ENCODE results near the gene SOWAHC.

SOWAHC gene

GRCh38 chr2:109648041-109648527 lies 33.9 kb downstream of the SOWAHC start:
- no peak for DNase-seq

- no peak for DNase-seq
Measured at GRCh38 chr2:109649736-109650695, 35.9 kb downstream of the SOWAHC start.

DNA sequence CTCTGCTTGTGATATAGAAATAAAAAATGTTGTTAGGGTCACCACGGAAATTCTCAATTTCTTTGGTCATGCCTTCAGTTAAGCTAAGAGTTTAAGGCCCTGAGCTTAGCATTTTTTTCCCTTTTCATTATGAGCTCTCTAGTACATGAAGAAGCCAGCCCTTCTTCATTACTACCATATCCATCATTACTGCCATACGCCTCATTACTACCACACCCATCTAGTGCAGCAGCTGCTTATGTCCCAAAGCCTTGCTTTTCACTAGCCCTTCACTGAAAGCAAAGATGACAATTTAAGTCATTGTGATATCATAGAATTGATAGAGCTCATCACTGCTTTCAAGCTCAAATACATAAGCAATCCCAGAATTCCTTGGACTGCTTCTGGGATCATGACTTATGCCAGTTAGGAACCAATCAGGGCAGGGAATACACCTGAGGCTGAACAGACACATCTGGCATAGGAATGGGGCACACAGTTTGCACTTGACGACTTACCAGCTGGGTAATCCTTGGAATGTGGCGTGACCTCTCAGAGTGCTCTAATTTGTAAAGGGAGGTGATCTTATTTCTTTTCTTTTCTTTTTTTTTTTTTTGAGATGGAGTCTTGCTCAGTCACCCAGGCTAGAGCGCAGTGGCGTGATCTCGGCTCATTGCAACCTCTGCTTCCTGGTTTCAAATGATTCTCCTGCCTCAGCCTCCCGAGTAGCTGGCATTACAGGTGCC lies 40.3 kb downstream of the SOWAHC start:
- no peak for DNase-seq

- no peak for DNase-seq
Measured at GRCh38 chr2:109655287-109655686, 41.1 kb downstream of the SOWAHC start.

DNA sequence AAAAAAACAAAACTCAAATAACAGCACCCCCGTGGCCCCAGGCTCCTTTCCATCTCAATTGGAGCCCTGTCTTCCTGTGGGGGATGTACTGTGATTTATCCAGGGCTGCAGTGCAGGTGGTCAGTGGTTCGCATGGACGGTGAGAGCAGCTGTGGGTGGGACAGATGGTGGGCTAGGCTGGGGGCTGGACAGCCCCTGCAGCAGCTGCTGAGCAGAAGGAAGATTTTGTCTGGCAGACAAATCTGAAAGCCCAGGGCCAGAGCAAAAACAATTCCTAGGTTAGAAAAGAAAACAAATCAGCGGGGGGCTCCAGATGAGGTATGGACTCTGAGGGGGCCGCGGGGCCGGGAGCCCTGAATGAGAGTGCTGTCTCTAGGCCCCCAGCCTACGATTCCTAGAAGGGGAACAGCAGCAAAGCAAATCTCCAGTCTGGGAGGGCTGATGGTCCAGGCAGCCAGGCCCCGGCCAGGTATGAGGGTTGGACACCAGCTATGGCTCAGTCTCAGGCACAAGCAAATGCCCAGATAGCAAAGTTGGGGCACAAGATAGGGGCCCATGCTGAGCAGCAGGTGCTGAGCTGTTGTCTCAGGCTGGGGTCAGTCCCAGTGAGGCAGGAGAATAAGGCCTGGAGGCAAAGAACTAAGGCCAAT lies 45.4 kb downstream of the SOWAHC start:
- DNase-seq: no peak

- no peak for DNase-seq
Measured at GRCh38 chr2:109660046-109660860, 46.1 kb downstream of the SOWAHC start.

DNA sequence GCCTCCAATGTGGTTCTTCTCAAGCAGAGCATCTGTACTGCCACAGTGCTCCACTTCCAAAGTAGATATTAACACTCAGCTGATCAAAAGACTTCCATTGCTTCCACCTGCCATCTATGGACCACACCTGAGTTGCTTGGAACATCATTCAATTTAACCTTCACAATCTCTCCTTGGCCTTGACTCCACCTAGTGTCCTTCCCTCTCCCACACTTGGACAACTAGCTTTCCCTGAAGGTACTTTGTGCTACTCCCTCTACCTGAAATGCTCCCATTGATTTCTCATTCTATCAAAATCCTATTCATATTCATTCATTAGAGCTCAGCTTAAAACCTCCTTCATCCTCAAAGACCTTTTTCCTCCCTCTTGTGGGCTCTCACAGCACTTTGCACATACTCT lies 48.7 kb downstream of the SOWAHC start:
- no peak for DNase-seq

DNA sequence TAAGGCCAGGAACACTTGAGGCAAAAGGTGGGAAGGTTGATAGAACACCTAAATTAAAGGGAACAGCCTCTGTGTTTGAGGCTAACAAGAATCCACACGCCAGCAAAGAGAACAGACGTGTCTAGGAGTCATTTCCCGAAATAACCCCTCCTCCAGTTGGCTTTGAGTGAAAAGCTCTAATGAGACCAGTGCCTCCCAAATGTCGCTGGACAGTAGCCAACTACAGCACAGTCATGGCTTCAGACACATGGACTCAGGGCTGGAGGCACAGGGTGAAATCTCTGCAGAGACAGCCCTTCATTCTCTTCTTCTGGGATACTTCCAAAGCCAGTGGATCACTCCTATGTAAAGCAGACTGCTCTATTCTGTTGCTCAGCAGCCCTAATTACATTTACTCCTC lies 49.6 kb downstream of the SOWAHC start:
- no peak for DNase-seq

GRCh38 chr2:109666466-109666865 lies 52.3 kb downstream of the SOWAHC start:
- no peak for DNase-seq
